NAMALWA (cell line): Measurements from ENCODE around the gene RIC1.
"Not testable (repeated sequence)": the region's sequence is repeated elsewhere in the genome, so short reads cannot be mapped to it uniquely, and the experiment has no call there.

ENCODE experiments used
- DNase-seq: peaks from one replicate; pipeline ENCODE4 v3.0.0-alpha.2; 2015; ENCODE audit warnings: low spot score

Gene RIC1

GRCh38 chr9:5786370-5787127 is 157.6 kb downstream of the RIC1 start:
- no peak for DNase-seq

DNA sequence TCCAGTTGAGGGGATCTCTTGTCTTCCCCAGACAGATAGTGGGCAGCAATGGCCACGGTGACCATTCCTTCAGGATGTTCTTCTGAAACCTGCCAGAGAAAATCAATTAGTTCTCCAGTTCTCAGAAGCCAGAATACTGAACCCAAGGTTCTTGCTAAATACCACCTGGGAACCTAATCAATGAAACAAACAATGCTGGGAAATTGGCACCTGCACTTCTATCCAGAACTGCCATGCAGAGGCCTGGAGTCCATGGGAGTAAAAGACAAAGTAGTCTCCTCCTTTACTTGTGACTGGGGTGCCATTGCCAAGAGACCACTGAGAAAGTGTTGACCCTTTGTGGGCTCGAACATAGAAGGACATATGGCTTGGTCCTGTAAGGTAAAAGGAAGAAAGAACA is 158.3 kb downstream of the RIC1 start:
- no peak for DNase-seq

DNA sequence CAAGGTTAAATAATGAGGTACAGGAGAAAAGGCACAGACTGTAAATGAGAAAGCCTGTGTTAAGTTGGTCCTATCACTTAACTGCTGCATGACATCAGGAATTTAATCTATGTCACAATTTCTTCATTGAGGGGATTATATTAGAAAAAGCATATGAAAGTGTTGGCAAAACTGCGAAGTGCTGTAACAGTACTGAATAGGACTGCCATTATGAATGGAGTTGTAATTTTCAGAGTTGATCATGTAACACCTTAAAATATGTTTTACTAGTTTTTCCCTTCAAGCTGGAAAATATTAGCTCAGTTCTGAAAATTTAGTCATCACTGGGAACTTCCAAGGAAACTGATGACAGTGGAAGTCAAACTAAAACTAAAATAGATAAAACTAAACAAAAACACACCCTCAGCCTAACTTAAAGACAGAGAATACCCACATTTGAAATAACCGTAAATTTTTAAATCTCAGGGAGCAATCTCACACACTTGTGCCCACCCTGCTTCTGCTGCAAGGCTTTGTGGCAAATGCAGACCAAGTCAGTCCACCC is 158.9 kb downstream of the RIC1 start:
- no peak for DNase-seq

GRCh38 chr9:5789489-5789888 is 160.6 kb downstream of the RIC1 start:
- DNase-seq, result no peak

DNA sequence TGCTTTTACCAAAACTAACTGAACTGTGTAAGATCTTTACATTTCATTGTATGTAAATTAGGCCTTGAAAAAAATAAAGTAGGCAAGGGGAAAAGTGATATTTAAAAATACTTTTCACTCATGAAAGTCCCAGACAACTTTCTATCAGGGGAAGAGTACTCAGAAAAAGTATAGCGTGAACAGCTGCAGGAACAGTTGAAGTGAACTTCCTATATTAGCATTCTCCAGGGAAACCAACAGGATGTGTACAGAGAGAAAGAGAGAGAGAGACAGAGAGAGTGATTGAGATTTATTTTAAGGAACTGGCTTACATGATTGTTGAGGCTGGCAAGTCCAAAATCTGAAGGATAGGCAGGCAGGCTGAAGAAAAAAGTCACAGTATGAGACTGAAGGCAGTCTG is 162.0 kb downstream of the RIC1 start:
- no peak for DNase-seq

- DNase-seq, result no peak
Observed at GRCh38 chr9:5791870-5792269, 163.0 kb downstream of the RIC1 start.

DNA sequence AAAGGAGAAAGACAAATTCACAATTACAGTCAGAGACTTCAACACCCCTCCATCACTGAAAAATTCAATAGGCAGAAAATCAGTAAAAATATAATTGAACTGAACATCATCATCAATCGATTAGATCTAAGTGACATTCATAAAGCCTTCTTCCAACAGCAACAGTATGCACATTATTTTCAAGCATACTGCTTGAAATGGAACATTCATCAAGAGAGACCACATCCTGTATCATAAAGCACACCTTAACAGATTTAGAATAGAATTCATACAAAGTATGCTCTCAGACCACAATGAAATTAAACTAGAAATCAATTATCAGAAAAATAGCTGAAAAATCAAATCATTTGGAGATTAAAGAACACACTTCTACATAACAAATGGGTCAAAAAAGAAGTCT is 164.9 kb downstream of the RIC1 start:
- DNase-seq, result no peak

- no peak for DNase-seq
Observed at GRCh38 chr9:5796298-5796697, 167.4 kb downstream of the RIC1 start.

DNA sequence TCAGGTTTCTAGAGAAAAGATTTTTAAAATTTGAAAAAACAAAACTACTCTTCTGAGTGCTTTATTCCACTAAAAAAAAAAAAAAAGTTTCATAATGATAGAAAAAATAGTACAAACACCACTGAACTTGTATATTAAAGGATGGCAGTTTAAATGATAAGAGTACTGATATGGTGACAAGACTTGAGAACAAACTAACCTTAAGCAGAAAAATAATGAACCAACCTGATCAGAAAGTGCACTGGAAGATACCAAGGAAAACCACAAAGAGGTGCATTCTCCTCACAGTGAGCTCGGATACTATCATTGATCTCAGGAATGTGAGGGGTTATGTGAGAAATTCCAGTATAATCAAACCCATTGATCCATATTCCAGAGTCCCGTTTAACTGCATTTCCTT is 169.7 kb downstream of the RIC1 start:
- no peak for DNase-seq

- peak; percentile 39 for DNase-seq
Observed at GRCh38 chr9:5799314-5799713, 170.4 kb downstream of the RIC1 start.

- not testable (repeated sequence) for DNase-seq
Observed at GRCh38 chr9:5800378-5800777, 171.5 kb downstream of the RIC1 start.

DNA sequence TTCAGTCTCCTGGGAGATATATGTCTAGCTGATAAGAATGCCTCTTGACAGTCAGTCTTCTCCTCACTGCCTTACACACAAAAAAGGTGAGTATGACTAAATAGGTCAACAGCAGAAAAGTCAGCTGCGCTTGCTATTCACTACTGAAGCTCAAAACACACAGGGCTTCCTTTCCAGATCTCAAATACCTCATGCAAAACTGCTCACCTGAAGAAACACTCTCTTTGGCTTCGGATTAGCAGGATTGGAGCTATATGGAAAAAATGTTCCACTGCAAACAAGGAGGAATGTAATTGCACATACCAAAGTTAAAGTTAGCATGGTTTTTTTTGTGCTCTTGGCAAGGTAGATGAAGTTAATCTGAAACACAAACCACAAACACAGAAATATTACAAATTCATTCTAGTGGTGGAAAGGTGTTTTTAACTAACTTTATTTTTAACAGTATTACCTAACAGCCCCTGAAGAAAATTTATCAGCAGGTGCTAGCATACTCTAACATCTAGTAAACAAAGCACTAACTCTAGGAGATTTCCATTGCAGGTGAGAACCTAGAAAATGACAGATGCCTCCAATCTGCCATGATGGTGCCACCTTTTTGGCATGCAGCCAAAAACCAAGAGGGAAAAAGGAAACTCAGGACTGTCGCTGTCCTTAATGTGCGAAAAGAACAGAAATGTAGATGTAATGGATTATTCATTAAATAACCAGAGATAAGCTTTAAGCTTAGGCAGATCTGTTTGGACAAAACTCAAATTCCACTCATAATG is 172.2 kb downstream of the RIC1 start:
- no peak for DNase-seq

DNA sequence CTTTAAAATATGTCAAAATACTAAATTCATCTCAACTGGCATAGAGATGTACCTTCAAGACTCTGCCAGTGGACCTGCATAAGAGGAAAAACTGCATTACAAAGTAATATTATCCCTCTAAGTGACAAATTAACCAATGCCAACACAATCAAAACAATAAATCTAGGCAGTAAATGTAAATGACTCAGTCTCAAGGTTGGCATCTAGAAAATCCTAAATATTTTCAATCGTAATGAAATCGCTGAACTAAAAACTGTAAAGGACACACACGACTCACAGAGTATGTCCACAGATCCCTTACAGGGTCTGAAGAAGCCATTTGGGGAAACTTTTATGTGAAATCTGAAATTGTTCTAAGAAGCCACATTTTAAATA is 172.8 kb downstream of the RIC1 start:
- DNase-seq, result no peak

GRCh38 chr9:5805478-5805877 is 176.6 kb downstream of the RIC1 start:
- no peak for DNase-seq

- no peak for DNase-seq
Observed at GRCh38 chr9:5811751-5812150, 182.8 kb downstream of the RIC1 start.

- no peak for DNase-seq
Observed at GRCh38 chr9:5813824-5814223, 184.9 kb downstream of the RIC1 start.

DNA sequence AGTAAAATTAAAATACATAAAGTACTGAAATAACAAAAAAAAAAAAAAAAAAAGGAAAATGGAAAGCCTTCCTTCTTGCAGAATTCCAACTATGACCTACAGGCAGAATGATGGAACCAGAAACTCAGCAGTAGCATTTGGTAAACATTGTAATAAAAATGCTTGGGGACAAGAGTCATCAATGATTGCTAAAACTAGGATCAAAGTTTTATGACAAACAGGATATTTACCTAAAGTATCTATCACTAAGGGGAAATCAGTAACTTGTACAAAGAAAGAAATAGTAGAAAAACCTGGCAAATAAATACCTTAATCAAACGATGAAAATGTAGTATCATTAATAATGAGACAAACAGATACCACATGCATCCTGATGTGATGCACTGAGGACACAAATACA is 186.6 kb downstream of the RIC1 start:
- no peak for DNase-seq

DNA sequence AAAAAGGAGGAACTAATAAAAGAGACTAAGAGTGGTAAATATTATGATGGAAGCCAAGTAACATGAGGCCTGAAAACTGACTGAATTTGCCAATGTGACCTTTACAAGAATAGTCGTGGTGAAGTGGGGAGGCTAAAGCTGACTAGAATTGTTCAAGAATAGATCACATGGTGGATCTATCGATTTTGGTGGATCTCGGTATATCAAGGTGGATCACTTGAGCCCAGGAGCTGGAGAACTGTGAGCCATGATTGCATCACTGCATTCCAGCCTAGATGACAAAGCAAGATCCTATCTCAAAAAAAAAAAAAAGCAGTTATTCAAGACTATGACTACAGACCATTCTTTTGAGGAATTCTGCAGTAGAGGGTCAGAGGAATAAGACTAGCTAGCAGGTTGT is 189.0 kb downstream of the RIC1 start:
- DNase-seq, result no peak

DNA sequence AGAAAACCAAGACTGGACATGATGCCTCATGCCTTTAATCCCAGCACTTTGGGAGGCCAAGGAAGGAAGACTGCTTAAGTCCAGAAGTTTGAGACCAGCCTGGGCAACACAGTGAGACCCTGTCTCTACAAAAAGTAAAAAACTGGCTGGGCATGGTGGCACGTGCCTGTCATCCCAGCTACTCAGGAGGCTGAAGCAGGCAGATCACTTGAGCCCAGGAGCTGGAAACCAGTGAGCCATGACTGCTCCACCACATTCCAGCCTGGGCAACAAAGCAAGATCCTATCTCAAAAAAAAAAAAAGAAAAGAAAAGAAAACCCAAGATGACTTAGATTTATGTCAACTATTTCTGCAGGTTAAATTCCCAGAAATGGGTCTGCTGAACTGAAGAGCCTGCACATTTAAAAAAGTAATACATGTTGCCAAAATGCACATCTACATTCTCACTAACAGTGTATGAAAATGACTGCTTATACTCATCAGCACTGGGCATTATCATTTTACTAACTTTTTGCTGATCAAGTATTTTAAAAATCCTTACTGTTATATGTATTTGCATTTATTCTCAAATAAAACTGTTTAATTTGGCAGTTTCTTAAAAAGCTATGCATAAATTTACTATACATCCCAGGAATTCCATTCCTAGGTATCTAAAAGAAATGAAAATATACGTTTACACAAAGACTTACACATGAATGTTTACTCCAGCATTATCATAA is 189.7 kb downstream of the RIC1 start:
- no peak for DNase-seq

DNA sequence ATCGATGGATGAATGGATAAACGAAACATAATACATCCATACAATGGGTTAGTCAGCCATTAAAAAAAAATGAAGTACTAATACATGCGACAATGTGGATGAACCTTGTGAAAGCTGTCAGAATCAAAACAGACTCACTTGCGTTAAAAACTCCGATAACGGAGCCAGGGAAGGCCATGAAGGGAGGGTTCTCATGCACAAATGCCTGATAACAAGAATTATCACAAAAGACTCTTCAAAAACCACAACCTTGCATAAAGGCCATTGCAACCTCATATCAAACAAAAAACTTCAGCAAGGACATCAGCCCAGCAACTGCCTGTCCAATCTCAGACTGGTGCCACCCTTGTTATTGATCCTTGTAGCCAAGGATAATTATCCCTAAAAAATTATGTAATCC is 190.3 kb downstream of the RIC1 start:
- no peak for DNase-seq

GRCh38 chr9:5820425-5820824 is 191.5 kb downstream of the RIC1 start:
- no peak for DNase-seq

GRCh38 chr9:5825223-5825622 is 196.3 kb downstream of the RIC1 start:
- no peak for DNase-seq
